Suprapubic skin (tissue), 4 donors: ENCODE data around the gene HSPA1A. TPM values are rescaled to one million over a fixed set of nuclear protein-coding genes. Genes with fewer than 3 reads are reported as not detected.
"Not testable (repeated sequence)": the region's sequence is repeated elsewhere in the genome, so short reads cannot be mapped to it uniquely, and the experiment has no call there.

Source experiments
- DNase-seq, 2 donors: peaks; one replicate each; pipeline ENCODE4 v3.0.0-alpha.2; 2019; ENCODE audit warnings: low spot score in 2 of 2
- H3K27ac ChIP-seq: fragments of 200-600 bp; sonication (generic); one replicate; pipeline ENCODE4 v1.5.1; 2019
- H3K27me3 ChIP-seq: fragments of 200-600 bp; sonication (generic); one replicate; pipeline ENCODE4 v1.5.1; 2019
- H3K36me3 ChIP-seq: fragments of 200-600 bp; sonication (generic); one replicate; pipeline ENCODE4 v1.5.1; 2019
- H3K4me1 ChIP-seq: fragments of 200-600 bp; sonication (generic); one replicate; pipeline ENCODE4 v1.5.1; 2019
- H3K4me3 ChIP-seq: fragments of 200-600 bp; sonication (generic); one replicate; pipeline ENCODE4 v1.5.1; 2019; ENCODE audit warnings: mild to moderate bottlenecking
- H3K9me3 ChIP-seq: fragments of 200-600 bp; sonication (generic); one replicate; pipeline ENCODE4 v1.5.1; 2019
- EP300 ChIP-seq: sonication (generic); formaldehyde crosslinking; IDR thresholded peaks from one replicate; pipeline ENCODE4 v1.6.1; 2017; ENCODE audit warnings: antibody characterized with exemption
- POLR2A ChIP-seq, 2 donors: fragments of 450-650 bp; IDR thresholded peaks; one replicate each; pipeline ENCODE4 v1.6.1; 2017; ENCODE audit warnings: antibody characterized with exemption in 2 of 2, mild to moderate bottlenecking in 2 of 2, moderate library complexity in 2 of 2
- POLR2AphosphoS5 ChIP-seq, 3 donors: sonication (generic); formaldehyde crosslinking; IDR thresholded peaks; one replicate each; pipeline ENCODE4 v1.6.1; 2017; ENCODE audit warnings: antibody characterized with exemption in 3 of 3
- WGBS: methylation state at CpG from one replicate; pipeline ENCODE4 v1.1.5; 2018; 5-methylcytosine and 5-hydroxymethylcytosine counted together
- total RNA-seq, 4 donors: library from RNA; depleted of rRNA; stranded (reverse); fragments of >200 nt; gene quantifications; one replicate each; pipeline ENCODE4 v1.1.0, GENCODE V29; 2016
- TF ChIP-seq, protein P1 (sequence below), 2 donors: fragments of 200-600 bp in 1 of 2; fragments of 450-650 bp in 1 of 2; sonication (generic) in 1 of 2; IDR thresholded peaks; one replicate each; pipeline ENCODE4 v1.5.1; 2016 to 2019; ENCODE audit warnings: antibody characterized with exemption in 2 of 2, mild to moderate bottlenecking in 1 of 2, moderate library complexity in 1 of 2

HSPA1A gene
- total RNA-seq, 4 donors from 2014 or later, result 200 to 464 (median 408) TPM

DNA sequence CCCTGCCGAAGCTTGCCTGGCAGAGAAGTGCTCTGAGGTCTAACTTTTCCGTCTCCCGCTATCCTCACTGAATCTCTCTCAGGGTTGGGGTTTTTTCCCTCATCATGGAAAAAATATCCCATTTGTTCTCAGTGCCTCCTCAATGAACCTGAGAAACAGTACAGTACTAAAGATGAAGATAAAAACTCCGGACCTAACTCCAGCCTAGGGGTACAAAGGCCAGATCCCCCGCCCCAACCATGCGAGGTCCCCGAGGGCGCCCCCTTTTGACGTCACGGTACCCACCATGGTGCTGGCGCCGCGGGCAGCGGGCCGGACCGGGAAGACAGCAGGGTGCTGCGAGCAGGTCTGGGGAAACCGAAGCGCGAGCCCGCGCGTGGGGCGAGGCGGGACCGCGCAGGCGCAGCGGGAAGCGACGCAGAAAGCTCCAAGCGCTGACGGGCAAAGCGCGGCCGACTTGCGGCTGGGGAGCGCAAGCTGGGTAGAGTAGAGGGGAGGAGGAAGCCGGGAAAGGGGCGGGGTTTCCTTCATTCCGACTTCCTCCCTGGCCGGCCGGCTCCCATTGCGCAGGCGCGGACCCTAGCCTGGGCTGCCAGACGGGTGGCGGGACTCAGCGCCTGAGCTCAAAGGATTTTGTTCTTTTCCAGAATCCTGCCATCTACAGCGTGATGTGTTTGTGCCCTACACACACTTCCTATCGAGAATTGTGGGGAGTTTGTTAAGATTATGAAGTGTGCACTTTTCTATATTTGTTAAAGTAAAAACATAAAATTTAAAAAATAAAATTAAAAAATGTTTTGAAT is 8.7 kb upstream of the HSPA1A start, which contains the start of gene LSM2:
TSS of gene LSM2 (minus strand) at position 497 of the 803 bp plus-strand sequence. CDS start at position 288, 209 bp downstream.
- TF ChIP-seq, protein P1, sequence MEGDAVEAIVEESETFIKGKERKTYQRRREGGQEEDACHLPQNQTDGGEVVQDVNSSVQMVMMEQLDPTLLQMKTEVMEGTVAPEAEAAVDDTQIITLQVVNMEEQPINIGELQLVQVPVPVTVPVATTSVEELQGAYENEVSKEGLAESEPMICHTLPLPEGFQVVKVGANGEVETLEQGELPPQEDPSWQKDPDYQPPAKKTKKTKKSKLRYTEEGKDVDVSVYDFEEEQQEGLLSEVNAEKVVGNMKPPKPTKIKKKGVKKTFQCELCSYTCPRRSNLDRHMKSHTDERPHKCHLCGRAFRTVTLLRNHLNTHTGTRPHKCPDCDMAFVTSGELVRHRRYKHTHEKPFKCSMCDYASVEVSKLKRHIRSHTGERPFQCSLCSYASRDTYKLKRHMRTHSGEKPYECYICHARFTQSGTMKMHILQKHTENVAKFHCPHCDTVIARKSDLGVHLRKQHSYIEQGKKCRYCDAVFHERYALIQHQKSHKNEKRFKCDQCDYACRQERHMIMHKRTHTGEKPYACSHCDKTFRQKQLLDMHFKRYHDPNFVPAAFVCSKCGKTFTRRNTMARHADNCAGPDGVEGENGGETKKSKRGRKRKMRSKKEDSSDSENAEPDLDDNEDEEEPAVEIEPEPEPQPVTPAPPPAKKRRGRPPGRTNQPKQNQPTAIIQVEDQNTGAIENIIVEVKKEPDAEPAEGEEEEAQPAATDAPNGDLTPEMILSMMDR (IDR thresholded peaks at IDR 0.05), result peak in 1 of 2 donors; percentile 7
- no peak for TF ChIP-seq EP300
- TF ChIP-seq POLR2AphosphoS5 (IDR thresholded peaks at IDR 0.05), result peak in 1 of 3 donors; percentile 87
- peak; percentile 21 to 47 for TF ChIP-seq POLR2A (IDR thresholded peaks at IDR 0.05)
- peaks cover 5% of the 10 kb centered on the region for H3K36me3 ChIP-seq
- peak within 1 kb of the TSS; percentile 93 for H3K27ac ChIP-seq
- H3K4me3 ChIP-seq, result peak within 1 kb of the TSS; percentile 73
- H3K4me1 ChIP-seq, result peaks cover 18% of the 10 kb centered on the region
- no peaks in the 10 kb centered on the region for H3K9me3 ChIP-seq
- under 1% methylated on average over 47 of the region's 51 CpGs for WGBS
- H3K27me3 ChIP-seq, result no peaks in the 10 kb centered on the region
- DNase-seq, result peak; percentile 98

DNA sequence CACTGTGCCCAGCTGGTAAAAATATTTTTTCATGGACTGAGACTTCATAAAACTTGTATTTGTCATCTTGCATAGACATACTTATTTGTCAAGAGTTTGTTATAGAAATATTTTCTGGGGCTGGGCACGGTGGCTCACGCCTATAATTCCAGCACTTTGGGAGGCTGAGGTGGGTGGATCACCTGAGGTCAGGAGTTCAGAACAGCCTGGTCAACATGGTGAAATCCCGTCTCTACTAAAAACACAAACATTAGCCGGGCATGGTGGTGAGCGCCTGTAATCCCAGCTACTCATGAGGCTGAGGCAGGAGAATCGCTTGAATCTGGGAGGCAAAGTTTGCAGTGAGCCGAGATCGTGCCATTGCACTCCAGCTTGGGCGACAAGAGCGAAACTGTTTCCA is 6.7 kb upstream of the HSPA1A start:
- not testable (repeated sequence) for H3K27ac ChIP-seq, H3K9me3 ChIP-seq, H3K36me3 ChIP-seq, H3K27me3 ChIP-seq, DNase-seq, H3K4me3 ChIP-seq
- peaks cover 30% of the 10 kb centered on the region for H3K4me1 ChIP-seq
- 90% methylated on average over 10 of the region's 10 CpGs for WGBS

DNA sequence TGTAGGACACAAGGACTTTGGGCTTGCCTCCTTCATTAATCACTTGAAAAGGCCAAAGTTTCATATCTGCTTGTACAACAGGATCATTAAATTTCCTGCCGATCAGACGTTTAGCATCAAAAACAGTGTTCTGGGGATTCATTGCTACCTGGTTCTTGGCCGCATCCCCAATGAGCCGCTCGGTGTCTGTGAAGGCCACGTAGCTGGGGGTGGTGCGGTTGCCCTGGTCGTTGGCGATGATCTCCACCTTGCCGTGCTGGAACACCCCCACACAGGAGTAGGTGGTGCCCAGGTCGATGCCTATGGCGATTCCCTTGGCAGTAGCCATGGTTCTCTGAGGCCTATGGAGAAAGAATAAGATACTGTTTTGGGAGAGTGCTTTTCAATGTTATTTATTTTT is 3.7 kb upstream of the HSPA1A start:
- 90% methylated on average over 12 of the region's 12 CpGs for WGBS
- TF ChIP-seq POLR2AphosphoS5 (IDR thresholded peaks at IDR 0.05) (no peak), POLR2A (IDR thresholded peaks at IDR 0.05) (no peak), EP300 (no peak)
- TF ChIP-seq, protein P1 (IDR thresholded peaks at IDR 0.05), result no peak
- Histone ChIP-seq H3K36me3 (no peaks in the 10 kb centered on the region), H3K4me3 (no peak overlapping the region), H3K4me1 (peaks cover 29% of the 10 kb centered on the region), H3K27ac (no peak overlapping the region), H3K9me3 (no peaks in the 10 kb centered on the region), H3K27me3 (no peaks in the 10 kb centered on the region)
- no peak for DNase-seq

DNA sequence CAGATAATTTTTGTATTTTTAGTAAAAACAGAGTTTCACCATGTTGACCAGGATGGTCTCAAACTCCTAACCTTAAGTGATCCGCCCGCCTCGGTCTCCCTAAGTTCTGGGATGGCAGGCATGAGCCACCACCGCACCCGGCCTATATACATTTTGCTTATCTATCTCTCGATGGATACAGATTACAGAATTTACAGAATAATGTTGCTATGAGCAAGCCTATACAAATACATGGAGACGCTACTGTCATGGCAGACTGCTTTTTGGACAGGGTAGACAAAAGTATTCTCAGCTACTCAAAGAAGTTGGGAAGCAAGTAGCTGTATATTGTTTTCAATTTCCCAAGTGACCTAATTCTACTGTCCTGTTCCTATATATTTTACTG is 1.9 kb upstream of the HSPA1A start:
- peak overlapping the region; percentile 72 for H3K4me3 ChIP-seq
- H3K9me3 ChIP-seq, result no peaks in the 10 kb centered on the region
- H3K27ac ChIP-seq, result peak overlapping the region; percentile 98
- peaks cover 33% of the 10 kb centered on the region for H3K4me1 ChIP-seq
- WGBS, result 94% methylated on average over 7 of the region's 7 CpGs
- H3K36me3 ChIP-seq, result no peaks in the 10 kb centered on the region
- no peaks in the 10 kb centered on the region for H3K27me3 ChIP-seq
- TF ChIP-seq POLR2AphosphoS5 (IDR thresholded peaks at IDR 0.05) (no peak), POLR2A (IDR thresholded peaks at IDR 0.05) (no peak), EP300 (no peak)
- TF ChIP-seq, protein P1 (IDR thresholded peaks at IDR 0.05), result no peak
- no peak for DNase-seq

DNA sequence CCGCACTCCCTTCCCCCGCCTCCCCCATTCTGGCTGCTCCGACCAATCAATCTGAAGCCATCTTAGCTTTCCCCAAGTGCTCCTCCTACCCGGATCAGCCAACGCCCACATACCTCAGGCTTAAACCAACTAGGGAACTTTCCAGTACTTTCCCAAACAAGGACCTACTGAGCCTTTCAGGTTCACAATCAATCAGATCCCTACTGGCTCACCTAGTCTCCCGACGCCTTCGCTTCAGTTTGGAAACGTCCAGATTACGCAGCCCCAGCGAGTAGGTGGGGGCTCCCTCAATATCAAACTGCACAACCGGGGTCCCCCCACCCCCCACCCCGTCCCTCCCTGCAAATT is 692 bp upstream of the HSPA1A start:
- H3K4me1 ChIP-seq, result peaks cover 44% of the 10 kb centered on the region
- peak in 2 of 3 donors; percentile 12 to 46 for TF ChIP-seq POLR2AphosphoS5 (IDR thresholded peaks at IDR 0.05)
- TF ChIP-seq, protein P1 (IDR thresholded peaks at IDR 0.05), result no peak
- TF ChIP-seq POLR2A (IDR thresholded peaks at IDR 0.05), result peak in 1 of 2 donors; percentile 46
- no peaks in the 10 kb centered on the region for H3K36me3 ChIP-seq
- no peaks in the 10 kb centered on the region for H3K9me3 ChIP-seq
- H3K27me3 ChIP-seq, result no peaks in the 10 kb centered on the region
- H3K4me3 ChIP-seq, result peak overlapping the region; percentile 72
- DNase-seq, result peak; percentile 98
- WGBS, result 0% methylated on average over 13 of the region's 13 CpGs
- H3K27ac ChIP-seq, result peak overlapping the region; percentile 98

DNA sequence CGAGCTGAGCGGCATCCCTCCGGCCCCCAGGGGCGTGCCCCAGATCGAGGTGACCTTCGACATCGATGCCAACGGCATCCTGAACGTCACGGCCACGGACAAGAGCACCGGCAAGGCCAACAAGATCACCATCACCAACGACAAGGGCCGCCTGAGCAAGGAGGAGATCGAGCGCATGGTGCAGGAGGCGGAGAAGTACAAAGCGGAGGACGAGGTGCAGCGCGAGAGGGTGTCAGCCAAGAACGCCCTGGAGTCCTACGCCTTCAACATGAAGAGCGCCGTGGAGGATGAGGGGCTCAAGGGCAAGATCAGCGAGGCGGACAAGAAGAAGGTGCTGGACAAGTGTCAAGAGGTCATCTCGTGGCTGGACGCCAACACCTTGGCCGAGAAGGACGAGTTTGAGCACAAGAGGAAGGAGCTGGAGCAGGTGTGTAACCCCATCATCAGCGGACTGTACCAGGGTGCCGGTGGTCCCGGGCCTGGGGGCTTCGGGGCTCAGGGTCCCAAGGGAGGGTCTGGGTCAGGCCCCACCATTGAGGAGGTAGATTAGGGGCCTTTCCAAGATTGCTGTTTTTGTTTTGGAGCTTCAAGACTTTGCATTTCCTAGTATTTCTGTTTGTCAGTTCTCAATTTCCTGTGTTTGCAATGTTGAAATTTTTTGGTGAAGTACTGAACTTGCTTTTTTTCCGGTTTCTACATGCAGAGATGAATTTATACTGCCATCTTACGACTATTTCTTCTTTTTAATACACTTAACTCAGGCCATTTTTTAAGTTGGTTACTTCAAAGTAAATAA is 2.0 kb downstream of the HSPA1A start:
- Histone ChIP-seq H3K27ac (peak overlapping the region; percentile 77), H3K4me1 (peaks cover 66% of the 10 kb centered on the region), H3K4me3 (peak overlapping the region; percentile 58)
- not testable (repeated sequence) for H3K36me3 ChIP-seq, DNase-seq, H3K27me3 ChIP-seq, H3K9me3 ChIP-seq
- 34% methylated on average over 11 of the region's 37 CpGs for WGBS

DNA sequence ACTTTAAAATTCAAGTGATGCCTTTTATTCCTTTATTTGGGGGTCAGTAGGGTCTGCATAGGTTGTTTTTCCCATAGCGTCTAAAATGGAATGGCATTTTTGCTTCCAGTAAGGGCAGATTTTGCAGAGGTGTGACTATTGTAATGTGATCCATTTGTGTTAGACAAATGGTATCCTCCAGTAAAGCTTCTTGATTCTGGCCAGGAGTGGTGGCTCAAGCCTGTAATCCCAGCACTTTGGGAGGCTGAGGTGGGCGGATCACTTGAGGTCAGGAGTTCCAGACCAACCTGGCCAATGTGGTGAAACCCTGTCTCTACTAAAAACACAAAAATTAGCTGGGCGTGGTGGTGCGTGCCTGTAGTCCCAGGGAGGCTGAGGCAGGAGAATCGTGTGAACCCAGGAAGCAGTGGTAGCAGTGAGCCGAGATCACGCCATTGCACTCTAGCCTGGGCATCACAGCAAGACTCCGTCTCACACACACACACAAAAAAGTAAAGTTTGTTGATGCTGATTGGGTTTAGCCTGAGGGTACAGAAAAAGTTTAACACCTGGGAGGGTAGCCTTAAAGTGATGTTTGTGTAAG is 2.7 kb downstream of the HSPA1A start:
- WGBS, result 30% methylated on average over 8 of the region's 8 CpGs
- H3K27me3 ChIP-seq, DNase-seq, H3K9me3 ChIP-seq, H3K36me3 ChIP-seq: not testable (repeated sequence)
- peak overlapping the region; percentile 77 for H3K27ac ChIP-seq
- H3K4me1 ChIP-seq, result peaks cover 68% of the 10 kb centered on the region
- H3K4me3 ChIP-seq, result peak overlapping the region; percentile 58
